Smooth muscle cell (in vitro differentiated cells): ENCODE measurements around the gene ZDBF2. TPM values are rescaled to one million over a fixed set of nuclear protein-coding genes. Genes with fewer than 3 reads are reported as not detected.
A peak's percentile ranks its signal among the peaks of the same experiment; 100 is the strongest.

ENCODE experiments used
- DNase-seq: peaks from one replicate; lab custom pipeline; 2025; ENCODE audit not compliant: unreplicated experiment; lab: John Stamatoyannopoulos, UW
- H2AFZ ChIP-seq: fragments of 200-600 bp; sonication (generic); 2 replicates; pipeline ENCODE4 v1.6.0; 2016; ENCODE audit warnings: antibody characterized with exemption, low read depth, mild to moderate bottlenecking
- H3F3A ChIP-seq: fragments of 200-600 bp; sonication (generic); 2 replicates; pipeline ENCODE4 v1.6.0; 2017; ENCODE audit warnings: antibody characterized with exemption, low read depth
- H3K27ac ChIP-seq: fragments of 200-600 bp; sonication (generic); 2 replicates; pipeline ENCODE4 v1.5.1; 2016; ENCODE audit warnings: low read depth, mild to moderate bottlenecking
- H3K27me3 ChIP-seq: fragments of 200-600 bp; sonication (generic); 2 replicates; pipeline ENCODE4 v1.6.1; 2016; ENCODE audit warnings: low read depth, mild to moderate bottlenecking
- H3K36me3 ChIP-seq: fragments of 200-600 bp; sonication (generic); 2 replicates; pipeline ENCODE4 v1.5.1; 2016; ENCODE audit warnings: low read depth
- H3K4me1 ChIP-seq: fragments of 200-600 bp; sonication (generic); 2 replicates; pipeline ENCODE4 v1.5.1; 2016; ENCODE audit warnings: low read depth
- H3K4me2 ChIP-seq: fragments of 200-600 bp; sonication (generic); 2 replicates; pipeline ENCODE4 v1.6.0; 2016; ENCODE audit warnings: mild to moderate bottlenecking
- H3K4me3 ChIP-seq: fragments of 200-600 bp; sonication (generic); 2 replicates; pipeline ENCODE4 v1.5.1; 2016; ENCODE audit warnings: mild to moderate bottlenecking
- H3K79me2 ChIP-seq: fragments of 200-600 bp; sonication (generic); 2 replicates; pipeline ENCODE4 v1.6.0; 2016; ENCODE audit warnings: low read depth, mild to moderate bottlenecking
- H3K9ac ChIP-seq: fragments of 200-600 bp; sonication (generic); 2 replicates; pipeline ENCODE4 v1.6.0; 2016; ENCODE audit warnings: low read depth
- H3K9me3 ChIP-seq: fragments of 200-600 bp; sonication (generic); replicated peaks from 2 replicates; pipeline ENCODE4 v1.5.1; 2016; ENCODE audit warnings: low read depth
- H4K20me1 ChIP-seq: fragments of 200-600 bp; sonication (generic); 2 replicates; pipeline ENCODE4 v1.6.0; 2016; ENCODE audit warnings: low read depth
- CTCF ChIP-seq: fragments of 200-600 bp; sonication (generic); IDR thresholded peaks from 2 replicates; pipeline ENCODE4 v1.5.1; 2017; ENCODE audit warnings: borderline replicate concordance, mild to moderate bottlenecking, antibody characterized with exemption; ENCODE audit not compliant: insufficient read depth, poor library complexity, severe bottlenecking
- WGBS: methylation state at CpG from one replicate; pipeline ENCODE4 v1.1.7; 2016; ENCODE audit warnings: low lambda C conversion rate; 5-methylcytosine and 5-hydroxymethylcytosine counted together
- polyA plus RNA-seq: library from polyadenylated mRNA; unstranded; fragments of >200 nt; fragmentation: Nextera tagmentation; extraction: Ambion mirVana; gene quantifications from 2 replicates; pipeline ENCODE4 v1.2.1, GENCODE V29; 2016
- total RNA-seq: library from RNA; depleted of rRNA; stranded (reverse); fragments of >200 nt; gene quantifications from 2 replicates; pipeline ENCODE4 v1.2.3, GENCODE V29; 2014

The ZDBF2 gene
- total and polyA plus RNA-seq, 2 experiments from 2014 or later: 2.8 to 22.7 TPM

- Histone ChIP-seq H3F3A (no peaks in the 10 kb centered on the region), H3K36me3 (no peaks in the 10 kb centered on the region), H3K27ac (no peak overlapping the region), H3K9ac (no peak overlapping the region), H3K4me3 (peak overlapping the region; percentile 48), H4K20me1 (no peaks in the 10 kb centered on the region), H3K4me2 (peak overlapping the region; percentile 80), H3K9me3 (no peaks in the 10 kb centered on the region), H3K4me1 (no peaks in the 10 kb centered on the region), H3K79me2 (no peaks in the 10 kb centered on the region), H3K27me3 (peaks cover 53% of the 10 kb centered on the region), H2AFZ (peak overlapping the region; percentile 69)
- 46% methylated on average over 45 of the region's 45 CpGs for WGBS
- TF ChIP-seq CTCF: no peak
- no peak for DNase-seq
Observed at GRCh38 chr2:206250041-206250897, 24.2 kb upstream of the ZDBF2 start.

- no peak for TF ChIP-seq CTCF
- H3K4me2 ChIP-seq: no peak overlapping the region
- no peaks in the 10 kb centered on the region for H3K9me3 ChIP-seq
- H3K4me1 ChIP-seq: no peaks in the 10 kb centered on the region
- H3K79me2 ChIP-seq: no peaks in the 10 kb centered on the region
- 51% methylated on average over 20 of the region's 20 CpGs for WGBS
- no peak overlapping the region for H3K4me3 ChIP-seq
- no peak overlapping the region for H3K27ac ChIP-seq
- no peak for DNase-seq
- H3K9ac ChIP-seq: no peak overlapping the region
- H3K27me3 ChIP-seq: peaks cover 83% of the 10 kb centered on the region
- no peak overlapping the region for H2AFZ ChIP-seq
- H3F3A ChIP-seq: no peaks in the 10 kb centered on the region
- no peaks in the 10 kb centered on the region for H3K36me3 ChIP-seq
- H4K20me1 ChIP-seq: no peaks in the 10 kb centered on the region
Observed at GRCh38 chr2:206253125-206253776, 21.2 kb upstream of the ZDBF2 start.

- Histone ChIP-seq H3K27ac (no peak overlapping the region), H3K9me3 (no peaks in the 10 kb centered on the region), H3K4me3 (no peak overlapping the region), H2AFZ (no peak overlapping the region), H4K20me1 (no peaks in the 10 kb centered on the region), H3K4me1 (no peaks in the 10 kb centered on the region), H3K36me3 (no peaks in the 10 kb centered on the region), H3F3A (no peaks in the 10 kb centered on the region), H3K27me3 (peaks cover 87% of the 10 kb centered on the region), H3K9ac (no peak overlapping the region), H3K79me2 (no peaks in the 10 kb centered on the region), H3K4me2 (no peak overlapping the region)
- WGBS: 51% methylated on average over 5 of the region's 5 CpGs
- TF ChIP-seq CTCF: no peak
- no peak for DNase-seq
Observed at GRCh38 chr2:206253777-206254166, 20.7 kb upstream of the ZDBF2 start.

- H3K27me3 ChIP-seq: peaks cover 92% of the 10 kb centered on the region
- H3K4me1 ChIP-seq: no peaks in the 10 kb centered on the region
Observed at GRCh38 chr2:206255003-206255402, 19.5 kb upstream of the ZDBF2 start.

More at GRCh38 chr2:206255003-206255402, 19.5 kb upstream of the ZDBF2 start:
- no peak overlapping the region for H2AFZ ChIP-seq
- H3K79me2 ChIP-seq: no peaks in the 10 kb centered on the region
- no peaks in the 10 kb centered on the region for H3K9me3 ChIP-seq
- 20% methylated on average over 2 of the region's 2 CpGs for WGBS
- no peaks in the 10 kb centered on the region for H4K20me1 ChIP-seq
- no peak for DNase-seq
- H3K4me2 ChIP-seq: no peak overlapping the region
- no peak overlapping the region for H3K4me3 ChIP-seq
- TF ChIP-seq CTCF: no peak
- H3K27ac ChIP-seq: no peak overlapping the region
- no peaks in the 10 kb centered on the region for H3K36me3 ChIP-seq
- no peak overlapping the region for H3K9ac ChIP-seq
- no peaks in the 10 kb centered on the region for H3F3A ChIP-seq
